Esophagus (tissue), 2 donors: ENCODE data around the gene ARHGAP9. TPM values are rescaled to one million over a fixed set of nuclear protein-coding genes. Genes with fewer than 3 reads are reported as not detected.
"Not testable (repeated sequence)": the region's sequence is repeated elsewhere in the genome, so short reads cannot be mapped to it uniquely, and the experiment has no call there.

Experiments used
- H3K27ac ChIP-seq, 2 donors: one replicate each; pipeline ENCODE4 v1.5.1; 2013; ENCODE audit warnings: low read depth in 2 of 2, mild to moderate bottlenecking in 2 of 2, inconsistent platforms in 1 of 2, low read length in 1 of 2, moderate library complexity in 1 of 2
- H3K27me3 ChIP-seq, 2 donors: one replicate each; pipeline ENCODE4 v1.6.1; 2013; ENCODE audit warnings: low read length in 2 of 2, control low read depth in 1 of 2, mild to moderate bottlenecking in 1 of 2; ENCODE audit not compliant: insufficient read depth in 2 of 2, control insufficient read depth in 1 of 2
- H3K36me3 ChIP-seq, 2 donors: one replicate each; pipeline ENCODE4 v1.6.1; 2013; ENCODE audit warnings: low read length in 1 of 2; ENCODE audit not compliant: control insufficient read depth in 2 of 2, insufficient read depth in 2 of 2
- H3K4me1 ChIP-seq, 2 donors: one replicate each; pipeline ENCODE4 v1.6.1; 2013; ENCODE audit warnings: low read length in 1 of 2; ENCODE audit not compliant: control insufficient read depth in 2 of 2, insufficient read depth in 2 of 2
- H3K4me3 ChIP-seq, 2 donors: one replicate each; pipeline ENCODE4 v1.5.1; 2013; ENCODE audit warnings: low read length in 2 of 2, mild to moderate bottlenecking in 2 of 2, low read depth in 1 of 2, moderate library complexity in 1 of 2
- H3K9me3 ChIP-seq, 2 donors: one replicate each; pipeline ENCODE4 v1.6.1; 2013; ENCODE audit warnings: mild to moderate bottlenecking in 2 of 2, low read depth in 1 of 2, low read length in 1 of 2, moderate library complexity in 1 of 2; ENCODE audit not compliant: control insufficient read depth in 2 of 2, insufficient read depth in 1 of 2
- WGBS, 2 donors: extraction: QIAGEN DNeasy Blood & Tissue Kit; methylation state at CpG; one replicate each; pipeline ENCODE4 v1.1.7; 2013; 5-methylcytosine and 5-hydroxymethylcytosine counted together
- polyA plus RNA-seq, 2 donors: library from polyadenylated mRNA; stranded (reverse); fragments of 200-250 nt; gene quantifications; one replicate each; pipeline ENCODE4 v1.2.3, GENCODE V29; 2013
- donor health status: healthy with polysubstance abuse.
- donor health status: Bipolar disorder and iron deficiency.

The ARHGAP9 gene
- polyA plus RNA-seq, 2 donors: 4.3 to 9.2 TPM

- H3K9me3 ChIP-seq: no peaks in the 10 kb centered on the region
- no peaks in the 10 kb centered on the region for H3K27me3 ChIP-seq
- H3K4me3 ChIP-seq: no peak overlapping the region
- peak overlapping the region; percentile 9 to 64 for H3K27ac ChIP-seq
- WGBS, 2 donors: 28 to 33% methylated on average over 1 of the region's 1 CpG
- H3K36me3 ChIP-seq: peaks cover 23 to 32% of the 10 kb centered on the region in 2 donors
- peaks cover 0 to 7% of the 10 kb centered on the region in 2 donors for H3K4me1 ChIP-seq
Measured at GRCh38 chr12:57517187-57517586, 37.5 kb upstream of the ARHGAP9 start.

- Histone ChIP-seq H3K36me3 (peaks cover 28 to 37% of the 10 kb centered on the region in 2 donors), H3K27me3 (no peaks in the 10 kb centered on the region), H3K27ac (peak overlapping the region; percentile 9 to 64), H3K9me3 (no peaks in the 10 kb centered on the region), H3K4me3 (no peak overlapping the region), H3K4me1 (peaks cover 0 to 3% of the 10 kb centered on the region in 2 donors)
- WGBS, 2 donors: 86 to 92% methylated on average over 11 of the region's 11 CpGs
Measured at GRCh38 chr12:57516617-57517153, 37.0 kb upstream of the ARHGAP9 start.

GRCh38 chr12:57515934-57516541 is 36.4 kb upstream of the ARHGAP9 start:
- 79% methylated on average over 11 of the region's 11 CpGs for WGBS, 2 donors
- H3K4me1 ChIP-seq: no peaks in the 10 kb centered on the region
- H3K27me3 ChIP-seq: no peaks in the 10 kb centered on the region
- no peaks in the 10 kb centered on the region for H3K9me3 ChIP-seq
- H3K4me3 ChIP-seq: no peak overlapping the region
- peaks cover 28 to 37% of the 10 kb centered on the region in 2 donors for H3K36me3 ChIP-seq
- H3K27ac ChIP-seq: peak overlapping the region in 1 of 2 donors; percentile 31

- WGBS, 2 donors: 62 to 67% methylated on average over 3 of the region's 3 CpGs
- H3K4me3 ChIP-seq: no peak overlapping the region
- H3K27ac ChIP-seq: peak overlapping the region in 1 of 2 donors; percentile 31
- no peaks in the 10 kb centered on the region for H3K4me1 ChIP-seq
- no peaks in the 10 kb centered on the region for H3K27me3 ChIP-seq
- peaks cover 28 to 37% of the 10 kb centered on the region in 2 donors for H3K36me3 ChIP-seq
- no peaks in the 10 kb centered on the region for H3K9me3 ChIP-seq
Measured at GRCh38 chr12:57515408-57515933, 35.8 kb upstream of the ARHGAP9 start.

GRCh38 chr12:57514720-57515407 is 35.2 kb upstream of the ARHGAP9 start:
- Histone ChIP-seq H3K27me3 (no peaks in the 10 kb centered on the region), H3K36me3 (peaks cover 28 to 37% of the 10 kb centered on the region in 2 donors), H3K9me3 (no peaks in the 10 kb centered on the region), H3K4me1 (no peaks in the 10 kb centered on the region), H3K4me3 (no peak overlapping the region), H3K27ac (peak overlapping the region in 1 of 2 donors; percentile 42)
- 80 to 84% methylated on average over 9 of the region's 9 CpGs for WGBS, 2 donors

GRCh38 chr12:57514246-57514645 is 34.6 kb upstream of the ARHGAP9 start:
- H3K9me3 ChIP-seq, H3K27me3 ChIP-seq, H3K27ac ChIP-seq, H3K4me3 ChIP-seq, H3K4me1 ChIP-seq: not testable (repeated sequence)
- peaks cover 28 to 37% of the 10 kb centered on the region in 2 donors for H3K36me3 ChIP-seq
- WGBS, 2 donors: 82 to 92% methylated on average over 9 of the region's 9 CpGs

GRCh38 chr12:57513677-57514076 is 34.0 kb upstream of the ARHGAP9 start:
- H3K9me3 ChIP-seq, H3K4me3 ChIP-seq, H3K27ac ChIP-seq, H3K27me3 ChIP-seq, H3K4me1 ChIP-seq: not testable (repeated sequence)
- peaks cover 28 to 37% of the 10 kb centered on the region in 2 donors for H3K36me3 ChIP-seq
- WGBS, 2 donors: 93 to 94% methylated on average over 6 of the region's 6 CpGs

GRCh38 chr12:57513266-57513665 is 33.6 kb upstream of the ARHGAP9 start:
- Histone ChIP-seq H3K9me3 (no peaks in the 10 kb centered on the region), H3K27me3 (no peaks in the 10 kb centered on the region), H3K4me1 (no peaks in the 10 kb centered on the region), H3K4me3 (no peak overlapping the region), H3K36me3 (peaks cover 28 to 37% of the 10 kb centered on the region in 2 donors), H3K27ac (no peak overlapping the region)
- 94 to 96% methylated on average over 5 of the region's 5 CpGs for WGBS, 2 donors

- Histone ChIP-seq H3K4me1 (no peaks in the 10 kb centered on the region), H3K36me3 (peaks cover 28 to 37% of the 10 kb centered on the region in 2 donors), H3K4me3 (no peak overlapping the region), H3K9me3 (no peaks in the 10 kb centered on the region), H3K27ac (peak overlapping the region in 1 of 2 donors; percentile 0), H3K27me3 (no peaks in the 10 kb centered on the region)
- WGBS, 2 donors: 89 to 91% methylated on average over 6 of the region's 6 CpGs
Measured at GRCh38 chr12:57512665-57513064, 33.0 kb upstream of the ARHGAP9 start.
